Karpas-422 (cell line): ENCODE measurements around the gene ZNF625. TPM values are rescaled to one million over a fixed set of nuclear protein-coding genes. Genes with fewer than 3 reads are reported as not detected.
"Not testable (repeated sequence)": the region's sequence is repeated elsewhere in the genome, so short reads cannot be mapped to it uniquely, and the experiment has no call there.

Experiments used
- DNase-seq: peaks from one replicate; pipeline ENCODE4 v3.0.0-alpha.2; 2015
- H2AFZ ChIP-seq: fragments of 200-600 bp; sonication (generic); 2 replicates; pipeline ENCODE4 v1.6.1; 2014; ENCODE audit warnings: antibody characterized with exemption, low read length, mixed read lengths
- H3K27ac ChIP-seq: fragments of 200-600 bp; sonication (generic); 2 replicates; pipeline ENCODE4 v1.5.1; 2014; ENCODE audit warnings: mild to moderate bottlenecking, low read length, moderate library complexity
- H3K27me3 ChIP-seq: fragments of 200-600 bp; sonication (generic); 2 replicates; pipeline ENCODE4 v1.6.1; 2014; ENCODE audit warnings: low read length, mixed read lengths
- H3K36me3 ChIP-seq: fragments of 200-600 bp; sonication (generic); 2 replicates; pipeline ENCODE4 v1.6.1; 2014; ENCODE audit warnings: low read length, mixed read lengths; ENCODE audit not compliant: insufficient read depth
- H3K4me1 ChIP-seq: fragments of 200-600 bp; sonication (generic); 2 replicates; pipeline ENCODE4 v1.6.1; 2014; ENCODE audit warnings: mild to moderate bottlenecking, low read length, mixed read lengths
- H3K4me2 ChIP-seq: fragments of 200-600 bp; sonication (generic); 2 replicates; pipeline ENCODE4 v1.6.1; 2014; ENCODE audit warnings: low read length, low read depth, mild to moderate bottlenecking; ENCODE audit not compliant: poor library complexity, severe bottlenecking
- H3K4me3 ChIP-seq: fragments of 200-600 bp; sonication (generic); 2 replicates; pipeline ENCODE4 v1.5.1; 2014; ENCODE audit warnings: mild to moderate bottlenecking, antibody characterized with exemption, low read length, mixed read lengths
- H3K79me2 ChIP-seq: fragments of 200-600 bp; sonication (generic); 2 replicates; pipeline ENCODE4 v1.6.1; 2014; ENCODE audit warnings: mild to moderate bottlenecking, low read length, mixed read lengths
- H3K9ac ChIP-seq: fragments of 200-600 bp; sonication (generic); 2 replicates; pipeline ENCODE4 v1.6.0; 2014; ENCODE audit warnings: low read length
- H3K9me2 ChIP-seq: fragments of 200-600 bp; sonication (generic), shearing (Covaris generic); replicated peaks from 2 replicates; pipeline ENCODE4 v1.6.0; 2014; ENCODE audit warnings: mild to moderate bottlenecking, low read length, moderate library complexity; ENCODE audit not compliant: insufficient read depth
- H3K9me3 ChIP-seq: fragments of 300-700, 200-600 bp; sonication (generic); 2 replicates; pipeline ENCODE4 v1.6.1; 2014; ENCODE audit warnings: low read length, mixed read lengths
- H4K20me1 ChIP-seq: fragments of 200-600 bp; sonication (generic); 2 replicates; pipeline ENCODE4 v1.6.1; 2014; ENCODE audit warnings: mild to moderate bottlenecking, antibody characterized with exemption, low read length, low read depth; ENCODE audit not compliant: insufficient read depth
- total RNA-seq: library from RNA; depleted of rRNA; stranded (reverse); fragments of >200 nt; shearing (Covaris generic); gene quantifications from 2 replicates; pipeline ENCODE4 v1.2.3, GENCODE V29; 2014; ENCODE audit warnings: low replicate concordance

ZNF625 gene
- total RNA-seq, 1 experiment from 2014 or later = 9.7 TPM

- no peaks in the 10 kb centered on the region for H4K20me1 ChIP-seq
- peak; percentile 12 for DNase-seq
- no peak overlapping the region for H3K9ac ChIP-seq
- no peaks in the 10 kb centered on the region for H3K27me3 ChIP-seq
- H2AFZ ChIP-seq = no peak overlapping the region
- H3K9me3 ChIP-seq = peaks cover 10% of the 10 kb centered on the region; the same call in 1 of the 2 replicates
- H3K27ac ChIP-seq = no peak overlapping the region
- no peaks in the 10 kb centered on the region for H3K9me2 ChIP-seq
- no peak overlapping the region for H3K4me2 ChIP-seq
- no peaks in the 10 kb centered on the region for H3K4me1 ChIP-seq
- peaks cover 13% of the 10 kb centered on the region for H3K36me3 ChIP-seq
- H3K4me3 ChIP-seq = no peak overlapping the region
- H3K79me2 ChIP-seq = no peaks in the 10 kb centered on the region
These were observed 39.1 kb downstream of the ZNF625 start for GRCh38 chr19:12117201-12117970.

GRCh38 chr19:12113121-12113520, 43.4 kb downstream of the ZNF625 start:
- Histone ChIP-seq H3K79me2 (no peaks in the 10 kb centered on the region; the same call in 1 of the 2 replicates), H3K27me3 (no peaks in the 10 kb centered on the region), H3K4me3 (no peak overlapping the region), H3K9me2 (no peaks in the 10 kb centered on the region), H3K4me1 (no peaks in the 10 kb centered on the region), H3K9me3 (peaks cover 33% of the 10 kb centered on the region), H3K4me2 (no peak overlapping the region), H3K27ac (no peak overlapping the region), H3K36me3 (peaks cover 47% of the 10 kb centered on the region), H2AFZ (no peak overlapping the region), H4K20me1 (no peaks in the 10 kb centered on the region), H3K9ac (no peak overlapping the region)
- DNase-seq = peak; percentile 29

GRCh38 chr19:12112701-12113100, 43.8 kb downstream of the ZNF625 start:
- peaks cover 47% of the 10 kb centered on the region for H3K36me3 ChIP-seq
- no peaks in the 10 kb centered on the region for H4K20me1 ChIP-seq
- H3K4me3 ChIP-seq = no peak overlapping the region
- H3K27me3 ChIP-seq = no peaks in the 10 kb centered on the region
- H2AFZ ChIP-seq = no peak overlapping the region
- no peak overlapping the region for H3K9ac ChIP-seq
- peak; percentile 33 for DNase-seq
- H3K79me2 ChIP-seq = no peaks in the 10 kb centered on the region; the same call in 1 of the 2 replicates
- no peak overlapping the region for H3K4me2 ChIP-seq
- H3K9me2 ChIP-seq = no peaks in the 10 kb centered on the region
- no peaks in the 10 kb centered on the region for H3K4me1 ChIP-seq
- H3K9me3 ChIP-seq = peaks cover 33% of the 10 kb centered on the region
- H3K27ac ChIP-seq = no peak overlapping the region

- peak; percentile 39 for DNase-seq
- Histone ChIP-seq H3K27me3 (no peaks in the 10 kb centered on the region), H3K9me3 (peaks cover 33% of the 10 kb centered on the region), H3K27ac (no peak overlapping the region), H3K9ac (no peak overlapping the region), H3K4me2 (no peak overlapping the region), H3K4me1 (no peaks in the 10 kb centered on the region), H3K36me3 (peaks cover 47% of the 10 kb centered on the region), H3K79me2 (no peaks in the 10 kb centered on the region; the same call in 1 of the 2 replicates), H4K20me1 (no peaks in the 10 kb centered on the region), H3K9me2 (no peaks in the 10 kb centered on the region), H3K4me3 (no peak overlapping the region), H2AFZ (no peak overlapping the region)
These were observed 44.4 kb downstream of the ZNF625 start for GRCh38 chr19:12111943-12112637.

- Histone ChIP-seq H3K4me2 (no peak overlapping the region), H3K9ac (no peak overlapping the region), H3K27ac (no peak overlapping the region), H3K36me3 (peaks cover 50% of the 10 kb centered on the region), H3K27me3 (no peaks in the 10 kb centered on the region), H3K9me2 (no peaks in the 10 kb centered on the region), H3K79me2 (peaks cover 3% of the 10 kb centered on the region; the same call in 1 of the 2 replicates), H3K9me3 (peaks cover 33% of the 10 kb centered on the region), H3K4me1 (no peaks in the 10 kb centered on the region), H3K4me3 (no peak overlapping the region), H2AFZ (no peak overlapping the region), H4K20me1 (no peaks in the 10 kb centered on the region)
- peak; percentile 17 for DNase-seq
These were observed 45.4 kb downstream of the ZNF625 start for GRCh38 chr19:12111176-12111575.

- H3K4me3 ChIP-seq, H2AFZ ChIP-seq, H4K20me1 ChIP-seq, H3K79me2 ChIP-seq, H3K27me3 ChIP-seq, DNase-seq, H3K27ac ChIP-seq, H3K9ac ChIP-seq, H3K9me3 ChIP-seq, H3K9me2 ChIP-seq, H3K4me2 ChIP-seq, H3K36me3 ChIP-seq, H3K4me1 ChIP-seq: not testable (repeated sequence)
These were observed 52.6 kb downstream of the ZNF625 start for GRCh38 chr19:12103909-12104308.

- Histone ChIP-seq H3K27ac (no peak overlapping the region), H3K9me2 (no peaks in the 10 kb centered on the region), H4K20me1 (no peaks in the 10 kb centered on the region), H3K9me3 (peaks cover 3% of the 10 kb centered on the region), H3K9ac (no peak overlapping the region), H2AFZ (no peak overlapping the region), H3K4me2 (no peak overlapping the region), H3K4me1 (peaks cover 2% of the 10 kb centered on the region), H3K36me3 (peaks cover 29% of the 10 kb centered on the region), H3K4me3 (no peak overlapping the region), H3K27me3 (no peaks in the 10 kb centered on the region), H3K79me2 (peaks cover 34% of the 10 kb centered on the region)
- no peak for DNase-seq
These were observed 58.5 kb downstream of the ZNF625 start for GRCh38 chr19:12098040-12098439.

- H3K4me2 ChIP-seq = no peak overlapping the region
- H3K27me3 ChIP-seq = no peaks in the 10 kb centered on the region
- peaks cover 39% of the 10 kb centered on the region for H3K79me2 ChIP-seq
- H3K4me1 ChIP-seq = peaks cover 10% of the 10 kb centered on the region
- DNase-seq = no peak
- H3K9me3 ChIP-seq = peaks cover 3% of the 10 kb centered on the region
- H2AFZ ChIP-seq = no peak overlapping the region
- H3K27ac ChIP-seq = no peak overlapping the region
- H3K9me2 ChIP-seq = no peaks in the 10 kb centered on the region
- H3K36me3 ChIP-seq = peaks cover 29% of the 10 kb centered on the region
- H3K9ac ChIP-seq = no peak overlapping the region
- H3K4me3 ChIP-seq = no peak overlapping the region
- H4K20me1 ChIP-seq = no peaks in the 10 kb centered on the region
These were observed 61.3 kb downstream of the ZNF625 start for GRCh38 chr19:12095111-12095790.
